MM.1S (cell line): ENCODE measurements around the gene ADSS2.

Source experiments
- DNase-seq: peaks from one replicate; pipeline ENCODE4 v3.0.0-alpha.2; 2015
- H2AFZ ChIP-seq: fragments of 300-600 bp; sonication (generic); 2 replicates; pipeline ENCODE4 v1.6.0; 2016; ENCODE audit warnings: antibody characterized with exemption, low read length
- H3F3A ChIP-seq: fragments of 300-600 bp; sonication (generic); 2 replicates; pipeline ENCODE4 v1.6.1; 2016; ENCODE audit warnings: mild to moderate bottlenecking, antibody characterized with exemption, low read length, moderate library complexity, mixed read lengths; ENCODE audit not compliant: insufficient read depth
- H3K27ac ChIP-seq: fragments of 300-600 bp; sonication (generic); 2 replicates; pipeline ENCODE4 v1.5.1; 2016; ENCODE audit warnings: mild to moderate bottlenecking, low read length
- H3K27me3 ChIP-seq: fragments of 300-600 bp; sonication (generic); replicated peaks from 2 replicates; pipeline ENCODE4 v1.6.0; 2016; ENCODE audit warnings: low read length; ENCODE audit not compliant: insufficient read depth
- H3K36me3 ChIP-seq: fragments of 300-600 bp; sonication (generic); replicated peaks from 2 replicates; pipeline ENCODE4 v1.6.1; 2016; ENCODE audit warnings: mild to moderate bottlenecking, low read length, mixed read lengths; ENCODE audit not compliant: insufficient read depth
- H3K4me1 ChIP-seq: fragments of 300-600 bp; sonication (generic); 2 replicates; pipeline ENCODE4 v1.6.1; 2016; ENCODE audit warnings: low read length, mixed read lengths
- H3K4me2 ChIP-seq: fragments of 300-600 bp; sonication (generic); 2 replicates; pipeline ENCODE4 v1.6.0; 2016; ENCODE audit warnings: low read depth, low read length
- H3K4me3 ChIP-seq: fragments of 300-600 bp; sonication (generic); 2 replicates; pipeline ENCODE4 v1.5.1; 2016; ENCODE audit warnings: low read length, mixed read lengths
- H3K79me2 ChIP-seq: fragments of 300-600 bp; sonication (generic); 2 replicates; pipeline ENCODE4 v1.6.1; 2016; ENCODE audit warnings: mixed run types, low read length, mixed read lengths
- H3K9ac ChIP-seq: fragments of 300-600 bp; sonication (generic); 2 replicates; pipeline ENCODE4 v1.6.1; 2016; ENCODE audit warnings: low read length, mixed read lengths
- H3K9me2 ChIP-seq: fragments of 300-600 bp; sonication (generic); replicated peaks from 2 replicates; pipeline ENCODE4 v1.6.1; 2016; ENCODE audit warnings: mild to moderate bottlenecking, low read length, mixed read lengths; ENCODE audit not compliant: insufficient read depth
- H3K9me3 ChIP-seq: fragments of 300-600 bp; sonication (generic); replicated peaks from 2 replicates; pipeline ENCODE4 v1.6.1; 2016; ENCODE audit warnings: mild to moderate bottlenecking, low read length, mixed read lengths; ENCODE audit not compliant: insufficient read depth
- H4K20me1 ChIP-seq: fragments of 300-600 bp; sonication (generic); 2 replicates; pipeline ENCODE4 v1.6.1; 2016; ENCODE audit warnings: mild to moderate bottlenecking, low read length, moderate library complexity, mixed read lengths; ENCODE audit not compliant: insufficient read depth
- CTCF ChIP-seq: fragments of 300-600 bp; sonication (generic); IDR thresholded peaks from 2 replicates; pipeline ENCODE4 v1.5.1; 2016; ENCODE audit warnings: antibody characterized with exemption, low read length, mixed read lengths
- EZH2 ChIP-seq: fragments of 300-600 bp; sonication (generic); optimal IDR thresholded peaks from 2 replicates; pipeline ENCODE3; 2017; ENCODE audit warnings: low read depth, mild to moderate bottlenecking, antibody characterized with exemption, low read length, mixed read lengths
- EZH2phosphoT487 ChIP-seq: fragments of 300-600 bp; sonication (generic); IDR thresholded peaks from 2 replicates; pipeline ENCODE4 v1.6.1; 2018; ENCODE audit warnings: antibody characterized with exemption, low read length

ADSS2 gene

GRCh38 chr1:244403431-244403830 is 48.3 kb downstream of the ADSS2 start:
- Histone ChIP-seq H2AFZ (no peak overlapping the region), H3K4me2 (no peak overlapping the region), H3K9me2 (no peaks in the 10 kb centered on the region), H3K9ac (no peak overlapping the region), H3K9me3 (no peaks in the 10 kb centered on the region), H3K4me1 (peaks cover 24% of the 10 kb centered on the region), H3K27ac (no peak overlapping the region), H3K36me3 (0 out of 2 replicates have a peak, but pooled peaks cover 3% of the 10 kb centered on the region), H3K79me2 (no peaks in the 10 kb centered on the region), H3F3A (peaks cover 27% of the 10 kb centered on the region), H4K20me1 (no peaks in the 10 kb centered on the region), H3K27me3 (no peaks in the 10 kb centered on the region), H3K4me3 (no peak overlapping the region)
- no peak for DNase-seq
- TF ChIP-seq EZH2 (no peak), CTCF (no peak), EZH2phosphoT487 (no peak)

GRCh38 chr1:244400974-244401373 is 50.7 kb downstream of the ADSS2 start:
- H3K27me3 ChIP-seq: no peaks in the 10 kb centered on the region
- H3F3A ChIP-seq: peaks cover 2% of the 10 kb centered on the region
- no peak for TF ChIP-seq EZH2
- TF ChIP-seq CTCF: no peak
- TF ChIP-seq EZH2phosphoT487: no peak
- no peak overlapping the region for H3K4me3 ChIP-seq
- no peaks in the 10 kb centered on the region for H3K9me3 ChIP-seq
- no peaks in the 10 kb centered on the region for H3K79me2 ChIP-seq
- H3K36me3 ChIP-seq: 0 out of 2 replicates have a peak, but pooled peaks cover 3% of the 10 kb centered on the region
- H3K4me2 ChIP-seq: no peak overlapping the region
- no peak for DNase-seq
- no peak overlapping the region for H3K9ac ChIP-seq
- H4K20me1 ChIP-seq: no peaks in the 10 kb centered on the region
- H2AFZ ChIP-seq: no peak overlapping the region
- no peak overlapping the region for H3K27ac ChIP-seq
- peaks cover 9% of the 10 kb centered on the region for H3K4me1 ChIP-seq
- no peaks in the 10 kb centered on the region for H3K9me2 ChIP-seq

GRCh38 chr1:244397131-244397530 is 54.6 kb downstream of the ADSS2 start:
- Histone ChIP-seq H3K36me3 (0 out of 2 replicates have a peak, but pooled peaks cover 3% of the 10 kb centered on the region), H3K27me3 (no peaks in the 10 kb centered on the region), H3K79me2 (no peaks in the 10 kb centered on the region), H3K9me3 (no peaks in the 10 kb centered on the region), H3F3A (no peaks in the 10 kb centered on the region), H3K4me2 (no peak overlapping the region), H3K9me2 (no peaks in the 10 kb centered on the region), H4K20me1 (no peaks in the 10 kb centered on the region), H3K9ac (no peak overlapping the region), H2AFZ (no peak overlapping the region), H3K27ac (no peak overlapping the region), H3K4me3 (no peak overlapping the region), H3K4me1 (0 out of 2 replicates have a peak, but pooled peaks cover 4% of the 10 kb centered on the region)
- DNase-seq: no peak
- TF ChIP-seq EZH2: no peak
- TF ChIP-seq EZH2phosphoT487: no peak
- no peak for TF ChIP-seq CTCF
